Measurements from ENCODE around the gene ZXDC. TPM values are rescaled to one million over a fixed set of nuclear protein-coding genes. Genes with fewer than 3 reads are reported as not detected.

The ZXDC gene
- polyA plus RNA-seq, 1 experiment = 9.5 TPM

- DNase-seq (ENCODE audit: low read depth, low spot score) = no peak
- Histone ChIP-seq H3K27ac (ENCODE audit: low read depth, low read length) (no peak overlapping the region), H3K27me3 (ENCODE audit: control insufficient read depth, insufficient read depth, low read length) (peaks cover 15% of the 10 kb centered on the region), H3K9me3 (ENCODE audit: control insufficient read depth, insufficient read depth, low read length) (no peaks in the 10 kb centered on the region), H3K4me3 (ENCODE audit: low read depth, low read length) (no peak overlapping the region)
- ChIA-PET POLR2A (no interaction called here), CTCF (interaction anchor here (1.1 kb wide), 1 partner anchor 9 kb away, joined by 4 read pairs; no protein-coding TSS in a partner anchor)
- TF ChIP-seq, protein P1, sequence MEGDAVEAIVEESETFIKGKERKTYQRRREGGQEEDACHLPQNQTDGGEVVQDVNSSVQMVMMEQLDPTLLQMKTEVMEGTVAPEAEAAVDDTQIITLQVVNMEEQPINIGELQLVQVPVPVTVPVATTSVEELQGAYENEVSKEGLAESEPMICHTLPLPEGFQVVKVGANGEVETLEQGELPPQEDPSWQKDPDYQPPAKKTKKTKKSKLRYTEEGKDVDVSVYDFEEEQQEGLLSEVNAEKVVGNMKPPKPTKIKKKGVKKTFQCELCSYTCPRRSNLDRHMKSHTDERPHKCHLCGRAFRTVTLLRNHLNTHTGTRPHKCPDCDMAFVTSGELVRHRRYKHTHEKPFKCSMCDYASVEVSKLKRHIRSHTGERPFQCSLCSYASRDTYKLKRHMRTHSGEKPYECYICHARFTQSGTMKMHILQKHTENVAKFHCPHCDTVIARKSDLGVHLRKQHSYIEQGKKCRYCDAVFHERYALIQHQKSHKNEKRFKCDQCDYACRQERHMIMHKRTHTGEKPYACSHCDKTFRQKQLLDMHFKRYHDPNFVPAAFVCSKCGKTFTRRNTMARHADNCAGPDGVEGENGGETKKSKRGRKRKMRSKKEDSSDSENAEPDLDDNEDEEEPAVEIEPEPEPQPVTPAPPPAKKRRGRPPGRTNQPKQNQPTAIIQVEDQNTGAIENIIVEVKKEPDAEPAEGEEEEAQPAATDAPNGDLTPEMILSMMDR (IDR thresholded peaks at IDR 0.05; ENCODE audit: low read depth, low read length) = no peak
These were observed 42.5 kb upstream of the ZXDC start for GRCh38 chr3:126517986-126518778.

DNA sequence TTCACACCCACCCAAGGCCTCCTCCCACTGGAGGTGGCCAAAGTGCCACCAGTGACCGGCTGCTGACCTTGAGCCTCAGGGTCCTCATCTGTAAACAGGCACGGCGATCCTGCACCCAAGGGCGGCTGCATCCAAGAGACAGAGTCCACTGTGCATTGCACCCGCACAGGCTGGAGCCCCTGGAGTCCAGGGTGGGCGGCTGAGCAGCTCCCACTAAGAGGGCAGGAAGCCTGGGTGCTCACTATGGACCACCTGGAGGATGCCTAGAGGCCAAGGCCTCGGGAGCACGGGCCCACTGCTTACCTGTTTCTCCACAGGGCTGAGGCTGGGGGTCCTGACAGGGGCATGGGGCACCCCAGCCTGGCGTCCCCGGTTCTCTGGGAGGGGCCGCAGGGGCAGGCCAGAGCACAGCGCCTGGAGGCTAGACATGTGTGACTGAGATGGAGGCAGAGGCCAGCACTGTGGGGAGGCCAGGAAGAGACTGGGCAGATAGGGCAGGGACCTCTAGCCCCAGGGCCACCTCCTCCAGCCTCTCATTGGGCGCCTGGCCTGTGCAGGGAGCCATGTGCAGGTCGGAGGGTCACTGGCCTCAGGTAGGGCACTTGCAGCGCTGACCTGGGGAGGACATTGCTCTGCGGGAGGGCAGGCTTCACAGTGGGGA lies 41.7 kb upstream of the ZXDC start, which contains the start of gene UROC1:
TSS of gene UROC1 (minus strand) at position 483 of the 661 bp plus-strand sequence. CDS start at position 429, 54 bp downstream.
- no peak for DNase-seq (ENCODE audit: low read depth, low spot score)
- H3K27ac ChIP-seq (ENCODE audit: low read depth, low read length) = no peak within 1 kb of the TSS
- CTCF ChIA-PET = no interaction called here
- no peak within 1 kb of the TSS for H3K4me3 ChIP-seq (ENCODE audit: low read depth, low read length)
- POLR2A ChIA-PET = no interaction called here
- H3K9me3 ChIP-seq (ENCODE audit: control insufficient read depth, insufficient read depth, low read length) = no peaks in the 10 kb centered on the region
- H3K27me3 ChIP-seq (ENCODE audit: control insufficient read depth, insufficient read depth, low read length) = peaks cover 10% of the 10 kb centered on the region
- TF ChIP-seq, protein P1 (IDR thresholded peaks at IDR 0.05; ENCODE audit: low read depth, low read length) = no peak

DNA sequence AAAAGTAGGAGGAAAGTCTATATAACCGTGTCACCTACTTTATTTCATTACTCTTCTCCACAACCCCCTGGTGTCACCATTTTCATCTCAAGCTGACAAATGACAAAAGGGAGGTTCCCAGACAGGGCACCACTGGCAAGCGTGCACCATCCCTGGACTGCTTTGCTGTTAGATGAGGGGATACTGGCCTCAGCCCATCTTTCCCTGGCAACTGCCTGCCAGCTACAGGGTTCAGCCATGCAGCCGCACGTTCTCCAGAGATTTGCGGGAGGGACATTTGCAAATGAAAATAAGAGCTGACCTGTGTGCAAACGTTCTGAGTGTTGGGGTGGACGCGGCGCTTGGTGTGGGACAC lies 41.2 kb upstream of the ZXDC start:
- Histone ChIP-seq H3K4me3 (ENCODE audit: low read depth, low read length) (no peak overlapping the region), H3K9me3 (ENCODE audit: control insufficient read depth, insufficient read depth, low read length) (no peaks in the 10 kb centered on the region), H3K27ac (ENCODE audit: low read depth, low read length) (no peak overlapping the region), H3K27me3 (ENCODE audit: control insufficient read depth, insufficient read depth, low read length) (peaks cover 10% of the 10 kb centered on the region)
- CTCF ChIA-PET = no interaction called here
- TF ChIP-seq, protein P1 (IDR thresholded peaks at IDR 0.05; ENCODE audit: low read depth, low read length) = no peak
- POLR2A ChIA-PET = no interaction called here
- DNase-seq (ENCODE audit: low read depth, low spot score) = no peak

- TF ChIP-seq, protein P1 (IDR thresholded peaks at IDR 0.05; ENCODE audit: low read depth, low read length) = no peak
- Histone ChIP-seq H3K9me3 (ENCODE audit: control insufficient read depth, insufficient read depth, low read length) (no peaks in the 10 kb centered on the region), H3K4me3 (ENCODE audit: low read depth, low read length) (no peak overlapping the region), H3K27me3 (ENCODE audit: control insufficient read depth, insufficient read depth, low read length) (peaks cover 10% of the 10 kb centered on the region), H3K27ac (ENCODE audit: low read depth, low read length) (no peak overlapping the region)
- DNase-seq (ENCODE audit: low read depth, low spot score) = no peak
- ChIA-PET CTCF (no interaction called here), POLR2A (no interaction called here)
These were observed 40.7 kb upstream of the ZXDC start for GRCh38 chr3:126516152-126516935.

Measured in AG04450 (cell line).